Cerebellar cortex (tissue), 1 donor: ENCODE results near the gene NRF1.

Source experiments
- DNase-seq: peaks from one replicate; pipeline ENCODE4 v3.0.0-alpha.2; 2015; ENCODE audit warnings: low spot score

The NRF1 gene

DNA sequence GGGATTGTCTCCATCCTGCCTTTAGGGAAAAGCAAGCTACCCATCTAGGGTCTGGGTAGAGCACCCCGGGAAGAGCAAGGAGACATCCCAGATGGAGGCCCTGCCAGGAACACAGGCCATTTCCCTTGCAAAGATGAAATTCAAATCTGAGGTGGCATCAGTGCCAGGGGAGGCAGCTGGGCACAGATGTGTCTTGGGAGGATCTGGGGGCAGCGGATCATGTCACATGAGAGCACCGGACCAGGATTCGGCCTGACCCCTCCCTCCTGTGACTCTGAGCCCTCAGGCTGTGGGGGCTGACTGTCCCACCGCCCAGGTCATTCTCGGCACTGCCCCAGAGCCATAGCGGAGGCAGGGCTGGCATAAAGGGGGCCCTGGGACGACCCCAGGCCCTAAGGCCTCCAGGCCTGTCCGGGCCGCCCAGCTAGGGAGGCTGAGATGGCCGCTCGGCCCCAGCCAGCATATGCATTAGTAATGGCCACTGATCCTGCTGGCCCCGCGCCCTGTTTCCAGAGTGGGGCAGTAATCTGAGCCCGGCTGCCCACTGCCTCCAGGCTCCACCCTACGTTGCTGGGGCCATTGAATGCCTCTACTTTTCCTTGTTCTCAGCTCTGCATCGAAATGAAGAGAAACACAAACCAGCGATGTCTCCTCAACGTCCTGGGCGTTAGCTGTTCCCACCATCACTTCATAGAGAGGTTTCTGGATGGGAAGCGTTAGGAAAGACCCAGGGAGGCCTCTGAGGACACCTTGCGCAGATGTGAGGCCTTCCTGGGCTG is 192.8 kb downstream of the NRF1 start:
- no peak for DNase-seq

- DNase-seq, result no peak
Observed at GRCh38 chr7:129804890-129805719, 193.6 kb downstream of the NRF1 start.
